ENCODE measurements around the gene COG5. TPM values are rescaled to one million over a fixed set of nuclear protein-coding genes. Genes with fewer than 3 reads are reported as not detected.

The COG5 gene
- total RNA-seq, 1 experiment from 2014 or later, result 43.9 TPM

DNA sequence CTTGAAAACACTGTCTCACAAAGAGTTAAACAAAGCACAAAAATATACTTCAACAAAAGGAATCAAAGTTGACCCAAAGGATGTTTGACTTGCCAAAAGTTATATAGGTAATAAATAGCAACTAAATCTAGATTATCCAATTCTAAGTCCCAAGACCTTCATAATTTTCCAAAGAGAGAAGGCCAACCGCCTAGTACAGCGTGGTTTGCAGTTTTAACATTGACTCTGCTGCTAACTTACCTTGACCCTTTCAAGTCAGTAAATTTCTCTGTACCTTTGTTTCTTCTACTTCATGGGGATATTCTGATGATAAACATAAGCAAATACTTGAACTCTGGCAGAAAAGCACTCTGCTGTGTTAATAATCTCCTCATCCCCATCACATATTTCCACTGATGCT lies 95.7 kb downstream of the COG5 start:
- H3K36me3 ChIP-seq (ENCODE audit: control insufficient read depth, insufficient read depth, low read length), result no peaks in the 10 kb centered on the region
- CTCF ChIA-PET, result no interaction called here
- H3K27me3 ChIP-seq (replicated peaks; ENCODE audit: control insufficient read depth, insufficient read depth, low read length), result no peaks in the 10 kb centered on the region
- H3K9me3 ChIP-seq, result no peaks in the 10 kb centered on the region
- POLR2A ChIA-PET, result no interaction called here
- Mint-ChIP-seq H3K9me3 (ENCODE audit: unreplicated experiment) (no peaks in the 10 kb centered on the region), H3K27ac (ENCODE audit: unreplicated experiment) (no peak overlapping the region), H3K4me3 (ENCODE audit: unreplicated experiment) (no peak overlapping the region), H3K4me1 (ENCODE audit: low read depth, unreplicated experiment) (no peaks in the 10 kb centered on the region), H3K27me3 (ENCODE audit: insufficient read depth, unreplicated experiment) (no peaks in the 10 kb centered on the region), H3K36me3 (ENCODE audit: insufficient read depth, unreplicated experiment) (no peaks in the 10 kb centered on the region)
- no TSS peak for BruUV-seq (replicated peaks)
- DNase-seq, result no peak
- intact Hi-C loops (cut with micrococcal nuclease; ENCODE audit: unreplicated experiment), result no loop called here
- H3K4me3 ChIP-seq (ENCODE audit: low read depth, low read length), result no peak overlapping the region
- no peaks in the 10 kb centered on the region for H3K4me1 ChIP-seq
- TF ChIP-seq, protein P1, sequence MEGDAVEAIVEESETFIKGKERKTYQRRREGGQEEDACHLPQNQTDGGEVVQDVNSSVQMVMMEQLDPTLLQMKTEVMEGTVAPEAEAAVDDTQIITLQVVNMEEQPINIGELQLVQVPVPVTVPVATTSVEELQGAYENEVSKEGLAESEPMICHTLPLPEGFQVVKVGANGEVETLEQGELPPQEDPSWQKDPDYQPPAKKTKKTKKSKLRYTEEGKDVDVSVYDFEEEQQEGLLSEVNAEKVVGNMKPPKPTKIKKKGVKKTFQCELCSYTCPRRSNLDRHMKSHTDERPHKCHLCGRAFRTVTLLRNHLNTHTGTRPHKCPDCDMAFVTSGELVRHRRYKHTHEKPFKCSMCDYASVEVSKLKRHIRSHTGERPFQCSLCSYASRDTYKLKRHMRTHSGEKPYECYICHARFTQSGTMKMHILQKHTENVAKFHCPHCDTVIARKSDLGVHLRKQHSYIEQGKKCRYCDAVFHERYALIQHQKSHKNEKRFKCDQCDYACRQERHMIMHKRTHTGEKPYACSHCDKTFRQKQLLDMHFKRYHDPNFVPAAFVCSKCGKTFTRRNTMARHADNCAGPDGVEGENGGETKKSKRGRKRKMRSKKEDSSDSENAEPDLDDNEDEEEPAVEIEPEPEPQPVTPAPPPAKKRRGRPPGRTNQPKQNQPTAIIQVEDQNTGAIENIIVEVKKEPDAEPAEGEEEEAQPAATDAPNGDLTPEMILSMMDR (IDR thresholded peaks at IDR 0.05; ENCODE audit: insufficient read depth in 1 of 2, low read depth in 1 of 2, low read length in 1 of 2, severe bottlenecking in 1 of 2, unreplicated experiment in 1 of 2), result no peak

DNA sequence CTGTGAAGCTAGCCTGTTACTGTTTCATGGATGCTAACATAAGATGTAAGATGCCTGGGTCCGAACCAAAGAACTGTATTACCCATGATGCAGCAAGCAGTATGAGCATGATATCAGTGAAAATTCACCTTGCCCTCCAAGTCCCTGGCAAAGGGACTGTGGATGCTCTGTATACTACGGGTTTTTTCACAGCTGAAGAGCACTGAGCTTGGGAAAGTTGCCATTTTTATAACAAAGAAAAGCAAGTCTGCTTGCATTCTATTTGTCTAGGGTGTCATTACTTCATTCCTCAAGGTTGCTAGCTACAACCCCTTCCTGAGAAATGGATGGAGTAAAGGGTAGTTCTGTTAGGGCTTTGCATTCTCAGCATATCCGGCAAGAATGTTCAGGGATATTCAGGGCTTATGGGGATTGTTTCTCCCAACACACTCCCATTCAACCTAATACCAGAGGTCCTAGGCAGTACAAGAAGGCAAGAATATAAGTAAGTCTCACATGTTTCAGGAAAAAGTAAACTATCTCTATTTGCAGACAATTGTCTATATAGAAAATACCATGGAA lies 99.0 kb downstream of the COG5 start:
- no peaks in the 10 kb centered on the region for H3K27me3 Mint-ChIP-seq (ENCODE audit: insufficient read depth, unreplicated experiment)
- no peak overlapping the region for H3K27ac Mint-ChIP-seq (ENCODE audit: unreplicated experiment)
- peaks cover under 1% of the 10 kb centered on the region for H3K36me3 Mint-ChIP-seq (ENCODE audit: insufficient read depth, unreplicated experiment)
- Histone ChIP-seq H3K9me3 (no peaks in the 10 kb centered on the region), H3K4me1 (no peaks in the 10 kb centered on the region), H3K36me3 (ENCODE audit: control insufficient read depth, insufficient read depth, low read length) (no peaks in the 10 kb centered on the region), H3K4me3 (ENCODE audit: low read depth, low read length) (no peak overlapping the region), H3K27me3 (replicated peaks; ENCODE audit: control insufficient read depth, insufficient read depth, low read length) (no peaks in the 10 kb centered on the region)
- ChIA-PET POLR2A (no interaction called here), CTCF (interaction anchor here (0.7 to 2.1 kb wide), 2 partner anchors 37 to 278 kb away, joined by 3 to 7 read pairs; no protein-coding TSS in a partner anchor)
- no TSS peak for BruUV-seq (replicated peaks)
- no peaks in the 10 kb centered on the region for H3K9me3 Mint-ChIP-seq (ENCODE audit: unreplicated experiment)
- intact Hi-C loops (cut with micrococcal nuclease; ENCODE audit: unreplicated experiment), result loop anchor here (5.0 kb wide), 1 partner anchor 98 kb away; the partner anchor contains the start of genes COG5 and DUS4L
- no peak for DNase-seq
- TF ChIP-seq, protein P1 (IDR thresholded peaks at IDR 0.05; ENCODE audit: insufficient read depth in 1 of 2, low read depth in 1 of 2, low read length in 1 of 2, severe bottlenecking in 1 of 2, unreplicated experiment in 1 of 2), result no peak
- no peaks in the 10 kb centered on the region for H3K4me1 Mint-ChIP-seq (ENCODE audit: low read depth, unreplicated experiment)
- H3K4me3 Mint-ChIP-seq (ENCODE audit: unreplicated experiment), result no peak overlapping the region

DNA sequence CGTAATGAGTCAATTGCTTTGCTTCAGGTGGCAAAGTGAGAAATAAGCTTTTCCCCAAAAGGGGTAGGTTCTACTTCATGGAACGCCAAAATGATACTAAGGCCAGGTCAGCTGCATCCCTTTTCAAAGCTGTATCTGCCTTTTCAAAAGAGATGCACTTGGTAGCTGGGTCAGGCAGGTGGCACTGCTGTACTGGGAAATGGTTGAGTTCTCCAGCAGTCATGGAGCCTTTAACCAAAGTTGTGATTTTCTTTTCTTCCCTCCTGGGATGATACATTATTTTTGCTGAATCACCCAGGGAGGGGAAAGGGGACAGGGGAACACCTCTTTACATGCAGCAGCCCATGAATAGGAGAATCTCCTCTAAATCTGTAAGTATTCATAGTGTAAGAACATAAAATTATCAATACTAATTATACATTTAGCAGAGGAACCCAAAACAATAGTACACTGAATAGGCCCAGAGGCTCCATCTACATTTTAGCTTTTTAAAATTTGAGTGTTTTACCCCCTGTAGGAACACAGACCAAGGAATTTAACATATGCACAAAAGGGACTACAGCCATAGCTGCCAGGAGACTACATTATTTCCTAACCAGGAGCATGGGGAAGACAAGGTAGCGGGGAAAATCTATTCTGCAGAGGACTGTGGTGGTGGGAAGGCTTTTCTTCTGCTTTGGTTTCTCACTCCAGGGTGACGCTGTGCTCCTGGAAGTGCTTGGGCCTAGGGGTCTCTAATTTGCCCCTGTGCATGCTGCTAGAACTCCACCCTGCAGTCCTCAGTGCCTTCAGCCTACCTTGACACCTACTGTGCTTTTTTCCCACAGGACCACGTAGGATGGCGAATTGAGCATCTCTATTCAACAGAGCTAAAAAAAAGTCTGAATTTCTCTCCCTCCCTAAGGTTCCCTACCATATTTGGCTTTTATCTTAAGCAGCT lies 100.3 kb downstream of the COG5 start:
- peak; percentile 61 to 63 for DNase-seq
- Mint-ChIP-seq H3K36me3 (ENCODE audit: insufficient read depth, unreplicated experiment) (peaks cover 13% of the 10 kb centered on the region), H3K27ac (ENCODE audit: unreplicated experiment) (no peak overlapping the region), H3K27me3 (ENCODE audit: insufficient read depth, unreplicated experiment) (no peaks in the 10 kb centered on the region), H3K4me3 (ENCODE audit: unreplicated experiment) (no peak overlapping the region), H3K4me1 (ENCODE audit: low read depth, unreplicated experiment) (no peaks in the 10 kb centered on the region), H3K9me3 (ENCODE audit: unreplicated experiment) (no peaks in the 10 kb centered on the region)
- H3K4me1 ChIP-seq, result no peaks in the 10 kb centered on the region
- TF ChIP-seq, protein P1 (IDR thresholded peaks at IDR 0.05; ENCODE audit: insufficient read depth in 1 of 2, low read depth in 1 of 2, low read length in 1 of 2, severe bottlenecking in 1 of 2, unreplicated experiment in 1 of 2), result peak; percentile 68 to 79
- intact Hi-C loops (cut with micrococcal nuclease; ENCODE audit: unreplicated experiment), result loop anchor here (1.0 to 5.0 kb wide), 7 partner anchors 38 to 416 kb away; partner anchors contain the start of genes BCAP29, COG5 and DUS4L
- ChIA-PET POLR2A (no interaction called here), CTCF (interaction anchor here (0.6 to 2.1 kb wide), 10 partner anchors 12 to 416 kb away, joined by 3 to 12 read pairs (median 5); partner anchors contain the start of genes CBLL1, COG5 and DUS4L)
- no peak overlapping the region for H3K4me3 ChIP-seq (ENCODE audit: low read depth, low read length)
- no peaks in the 10 kb centered on the region for H3K27me3 ChIP-seq (replicated peaks; ENCODE audit: control insufficient read depth, insufficient read depth, low read length)
- no TSS peak for BruUV-seq (replicated peaks)
- H3K9me3 ChIP-seq, result no peaks in the 10 kb centered on the region
- H3K36me3 ChIP-seq (ENCODE audit: control insufficient read depth, insufficient read depth, low read length), result no peaks in the 10 kb centered on the region

All from Caco-2 (cell line).